Body of pancreas (tissue), 4 donors: Measurements from ENCODE around the gene PNPLA2. TPM values are rescaled to one million over a fixed set of nuclear protein-coding genes. Genes with fewer than 3 reads are reported as not detected.

ENCODE experiments used
- ATAC-seq: fragments of 150-250 bp; one replicate; pipeline ENCODE4 v1.9.1; 2016
- DNase-seq, 4 donors: peaks; one replicate each; pipeline ENCODE4 v3.0.0-alpha.2; 2019
- H3K27ac ChIP-seq, 4 donors: fragments of 200-600 bp; sonication (generic); 1 replicate in 3 of 4; 2 replicates in 1 of 4; pipeline versions ENCODE4 v1.5.1 to v1.6.1; 2016 to 2019; ENCODE audit warnings: mild to moderate bottlenecking in 1 of 4, mixed read lengths in 1 of 4, moderate library complexity in 1 of 4
- H3K27me3 ChIP-seq, 2 donors: fragments of 200-600 bp; sonication (generic); one replicate each; pipeline ENCODE4 v1.6.0; 2016; ENCODE audit warnings: mild to moderate bottlenecking in 1 of 2
- H3K36me3 ChIP-seq, 2 donors: fragments of 200-600 bp; sonication (generic); replicated peaks in 1 of 2; 2 replicates each; pipeline ENCODE4 v1.5.1; 2016; ENCODE audit warnings: low read depth in 2 of 2; ENCODE audit not compliant: insufficient read depth in 1 of 2
- H3K4me1 ChIP-seq: fragments of 200-600 bp; sonication (generic); one replicate; pipeline ENCODE4 v1.6.0; 2016
- H3K4me3 ChIP-seq, 2 donors: fragments of 200-600 bp; sonication (generic); 1 replicate in 1 of 2; 2 replicates in 1 of 2; pipeline ENCODE4 v1.5.1; 2016 to 2019
- H3K9me3 ChIP-seq, 3 donors: fragments of 200-600 bp; sonication (generic); 1 replicate in 2 of 3; 2 replicates in 1 of 3; pipeline ENCODE4 v1.5.1; 2016
- CTCF ChIP-seq, 7 experiments: fragments of 450-650 bp in 4 of 7; fragments of 200-600 bp in 3 of 7; sonication (generic) in 3 of 7; IDR thresholded peaks; one replicate each; pipeline ENCODE4 v1.5.1; 2016 to 2019; ENCODE audit warnings: antibody characterized with exemption in 7 of 7
- POLR2A ChIP-seq, 3 donors: fragments of 450-650 bp; IDR thresholded peaks; one replicate each; pipeline ENCODE4 v1.6.1; 2016; ENCODE audit warnings: antibody characterized with exemption in 3 of 3, mild to moderate bottlenecking in 2 of 3
- WGBS, 2 donors: methylation state at CpG; one replicate each; pipeline ENCODE4 v1.1.5; 2017; 5-methylcytosine and 5-hydroxymethylcytosine counted together
- intact Hi-C: fragments of 100-400 bp; cut with DNase I; formaldehyde crosslinking; loops from one replicate; pipeline ENCODE4 v1.15.1; 2023
- total RNA-seq, 2 donors: library from RNA; depleted of rRNA; stranded (reverse); fragments of >200 nt; gene quantifications; one replicate each; pipeline ENCODE4 v1.1.0, GENCODE V29; 2016

PNPLA2 gene
- total RNA-seq, 2 donors from 2014 or later = 72.1 to 351 TPM

- no peak for DNase-seq
- Histone ChIP-seq H3K4me3 (no peak overlapping the region), H3K36me3 (no peaks in the 10 kb centered on the region), H3K9me3 (no peaks in the 10 kb centered on the region), H3K27ac (no peak overlapping the region), H3K27me3 (no peaks in the 10 kb centered on the region), H3K4me1 (peaks cover 12% of the 10 kb centered on the region)
- TF ChIP-seq CTCF (IDR thresholded peaks at IDR 0.05) = no peak
- TF ChIP-seq POLR2A (IDR thresholded peaks at IDR 0.05) = no peak
- 17 to 64% methylated on average over 1 to 20 of the region's 20 CpGs for WGBS, 2 donors
- intact Hi-C loops = loop anchor here (10.0 kb wide), 1 partner anchor 593 kb away; no protein-coding TSS in a partner anchor
- no peak for ATAC-seq
Observed at GRCh38 chr11:862081-862661, 43.5 kb downstream of the PNPLA2 start.

GRCh38 chr11:862696-863022, 43.9 kb downstream of the PNPLA2 start:
- Histone ChIP-seq H3K9me3 (no peaks in the 10 kb centered on the region), H3K27me3 (no peaks in the 10 kb centered on the region), H3K4me1 (peaks cover 12% of the 10 kb centered on the region), H3K4me3 (no peak overlapping the region), H3K27ac (no peak overlapping the region), H3K36me3 (no peaks in the 10 kb centered on the region)
- ATAC-seq = no peak
- 87% methylated on average over 12 of the region's 12 CpGs; no CpG with 5 or more reads in 1 of the 2 donors for WGBS, 2 donors
- TF ChIP-seq CTCF (IDR thresholded peaks at IDR 0.05) = no peak
- TF ChIP-seq POLR2A (IDR thresholded peaks at IDR 0.05) = no peak
- no peak for DNase-seq
- intact Hi-C loops = loop anchor here (10.0 kb wide), 1 partner anchor 592 kb away; no protein-coding TSS in a partner anchor

- Histone ChIP-seq H3K27me3 (no peaks in the 10 kb centered on the region), H3K9me3 (no peaks in the 10 kb centered on the region), H3K36me3 (no peaks in the 10 kb centered on the region), H3K4me3 (no peak overlapping the region), H3K27ac (no peak overlapping the region), H3K4me1 (peaks cover 18% of the 10 kb centered on the region)
- ATAC-seq = no peak
- intact Hi-C loops = loop anchor here (10.0 kb wide), 1 partner anchor 592 kb away; no protein-coding TSS in a partner anchor
- no peak for TF ChIP-seq CTCF (IDR thresholded peaks at IDR 0.05)
- WGBS, 2 donors = 76 to 84% methylated on average over 19 to 23 of the region's 24 CpGs
- DNase-seq = no peak
Observed at GRCh38 chr11:863023-863909, 44.6 kb downstream of the PNPLA2 start.

- no peak overlapping the region for H3K27ac ChIP-seq
- no peaks in the 10 kb centered on the region for H3K9me3 ChIP-seq
- intact Hi-C loops = loop anchor here (10.0 kb wide), 1 partner anchor 591 kb away; no protein-coding TSS in a partner anchor
- TF ChIP-seq POLR2A (IDR thresholded peaks at IDR 0.05) (no peak), CTCF (IDR thresholded peaks at IDR 0.05) (no peak)
- H3K36me3 ChIP-seq = no peaks in the 10 kb centered on the region
- no peak for DNase-seq
- H3K4me1 ChIP-seq = peaks cover 24% of the 10 kb centered on the region
- 90 to 96% methylated on average over 13 to 31 of the region's 31 CpGs for WGBS, 2 donors
- no peak overlapping the region for H3K4me3 ChIP-seq
- ATAC-seq = no peak
- no peaks in the 10 kb centered on the region for H3K27me3 ChIP-seq
Observed at GRCh38 chr11:863910-864827, 45.5 kb downstream of the PNPLA2 start.
